BE2C (cell line): ENCODE results near the gene TMOD3.

Experiments
- DNase-seq: peaks from one replicate; pipeline ENCODE4 v3.0.0-alpha.2; 2020
- H3K27me3 ChIP-seq: fragments of 250-450 bp; sonication (Bioruptor Pico); 2 replicates; pipeline ENCODE4 v1.5.1; 2020; ENCODE audit warnings: mild to moderate bottlenecking
- H3K36me3 ChIP-seq: fragments of 250-450 bp; sonication (Bioruptor Pico); 2 replicates; pipeline ENCODE4 v1.5.1; 2020; ENCODE audit warnings: mild to moderate bottlenecking
- H3K4me1 ChIP-seq: fragments of 250-450 bp; sonication (Bioruptor Pico); 2 replicates; pipeline ENCODE4 v1.5.1; 2020
- H3K4me3 ChIP-seq: 2 replicates; pipeline ENCODE4 v1.5.1; 2011; ENCODE audit warnings: low read depth, low read length
- H3K9me3 ChIP-seq: fragments of 250-450 bp; sonication (Bioruptor Pico); 2 replicates; pipeline ENCODE4 v1.5.1; 2020
- CTCF ChIP-seq: IDR thresholded peaks from 2 replicates; pipeline ENCODE4 v1.5.1; 2012; ENCODE audit warnings: mild to moderate bottlenecking, low read depth, low read length

The TMOD3 gene

GRCh38 chr15:51924156-51925068, 95.0 kb downstream of the TMOD3 start:
- Histone ChIP-seq H3K4me3 (no peak overlapping the region), H3K4me1 (no peaks in the 10 kb centered on the region), H3K9me3 (no peaks in the 10 kb centered on the region), H3K36me3 (no peaks in the 10 kb centered on the region), H3K27me3 (no peaks in the 10 kb centered on the region)
- no peak for DNase-seq
- no peak for TF ChIP-seq CTCF

GRCh38 chr15:51926809-51927208, 97.4 kb downstream of the TMOD3 start:
- no peak for DNase-seq

GRCh38 chr15:51931016-51931415, 101.6 kb downstream of the TMOD3 start:
- no peak overlapping the region for H3K4me3 ChIP-seq
- DNase-seq: no peak
- peaks cover 2% of the 10 kb centered on the region; the same call in 1 of the 2 replicates for H3K36me3 ChIP-seq
- no peaks in the 10 kb centered on the region for H3K27me3 ChIP-seq
- H3K4me1 ChIP-seq: peaks cover 6% of the 10 kb centered on the region
- no peak for TF ChIP-seq CTCF
- H3K9me3 ChIP-seq: no peaks in the 10 kb centered on the region

More at GRCh38 chr15:51926809-51927208, 97.4 kb downstream of the TMOD3 start:
- TF ChIP-seq CTCF: no peak
- Histone ChIP-seq H3K9me3 (no peaks in the 10 kb centered on the region), H3K4me3 (no peak overlapping the region), H3K4me1 (no peaks in the 10 kb centered on the region), H3K36me3 (no peaks in the 10 kb centered on the region), H3K27me3 (no peaks in the 10 kb centered on the region)

- DNase-seq: no peak
- Histone ChIP-seq H3K9me3 (no peaks in the 10 kb centered on the region), H3K4me3 (no peak overlapping the region), H3K27me3 (no peaks in the 10 kb centered on the region), H3K36me3 (peaks cover 8% of the 10 kb centered on the region), H3K4me1 (peaks cover 6% of the 10 kb centered on the region)
- TF ChIP-seq CTCF: no peak
Measured at GRCh38 chr15:51931638-51932037, 102.2 kb downstream of the TMOD3 start.

- no peaks in the 10 kb centered on the region for H3K9me3 ChIP-seq
- H3K4me3 ChIP-seq: no peak overlapping the region
- H3K36me3 ChIP-seq: peaks cover 9% of the 10 kb centered on the region
- no peaks in the 10 kb centered on the region for H3K27me3 ChIP-seq
- DNase-seq: no peak
- no peak for TF ChIP-seq CTCF
- H3K4me1 ChIP-seq: peaks cover 6% of the 10 kb centered on the region
Measured at GRCh38 chr15:51932161-51932560, 102.7 kb downstream of the TMOD3 start.

GRCh38 chr15:51935466-51936104, 106.1 kb downstream of the TMOD3 start:
- no peaks in the 10 kb centered on the region for H3K9me3 ChIP-seq
- TF ChIP-seq CTCF: no peak
- H3K4me3 ChIP-seq: no peak overlapping the region
- no peaks in the 10 kb centered on the region for H3K27me3 ChIP-seq
- peaks cover 6% of the 10 kb centered on the region for H3K4me1 ChIP-seq
- peaks cover 20% of the 10 kb centered on the region for H3K36me3 ChIP-seq
- DNase-seq: no peak
